Kasumi-1 (cell line): ENCODE data around the gene COTL1.
"Not testable (repeated sequence)": the region's sequence is repeated elsewhere in the genome, so short reads cannot be mapped to it uniquely, and the experiment has no call there.

Experiments used
- DNase-seq, 2 experiments: peaks; one replicate each; lab custom pipeline; 2025; lab: John Stamatoyannopoulos, UW

The COTL1 gene

DNA sequence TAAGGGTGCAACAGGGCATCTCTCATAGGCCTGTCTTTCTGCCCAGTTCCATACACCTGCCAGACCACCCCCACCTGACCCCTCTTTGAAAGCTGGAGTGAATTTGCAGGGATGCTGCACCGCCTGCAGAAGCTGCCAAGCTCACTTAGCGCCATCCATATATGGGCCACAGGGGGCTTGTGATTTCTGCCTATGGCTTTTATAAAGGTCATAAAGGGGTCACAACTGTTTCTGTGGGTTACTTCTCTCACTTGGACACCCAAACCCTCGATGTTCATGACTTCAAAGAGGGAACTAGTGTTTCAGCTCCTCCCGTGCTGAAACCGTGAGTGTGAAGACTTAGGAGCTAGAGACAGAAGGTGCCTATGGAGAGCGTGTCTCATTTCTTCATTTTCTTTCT is 89.6 kb downstream of the COTL1 start:
- no peak for DNase-seq

DNA sequence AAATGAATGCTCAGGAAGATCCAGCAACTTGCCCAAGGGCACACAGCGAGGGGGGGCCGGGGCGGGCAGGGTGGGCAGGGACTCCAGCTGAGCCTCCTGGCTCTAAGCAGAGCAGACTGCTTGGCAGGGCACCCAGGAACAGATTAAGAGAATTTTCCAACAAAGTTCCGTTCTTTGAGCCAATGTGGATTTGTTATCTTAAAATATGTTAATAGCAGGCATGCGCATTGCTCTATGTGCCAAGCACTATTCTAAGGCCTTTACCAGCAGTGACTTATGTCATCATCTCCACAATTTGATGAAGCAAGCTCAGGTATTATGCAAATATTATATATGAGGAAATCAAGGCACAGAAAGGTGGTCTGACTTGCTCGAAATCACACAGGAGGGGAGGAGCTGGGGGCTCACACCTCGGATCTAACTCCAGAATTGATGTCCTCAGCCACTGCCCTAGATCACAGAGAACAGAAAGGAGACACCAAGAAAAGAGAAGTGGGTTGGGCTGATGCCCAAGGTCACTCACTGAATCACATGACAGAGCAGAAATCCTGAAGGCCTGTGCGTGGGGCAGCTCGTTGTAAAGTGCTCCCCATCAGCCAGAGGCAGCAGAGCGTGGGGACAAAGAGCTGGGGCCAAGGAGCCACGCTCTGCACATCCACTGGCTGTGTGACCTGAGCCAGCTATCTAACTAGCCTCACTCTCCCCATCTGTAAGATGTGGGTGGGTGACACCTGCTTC is 90.2 kb downstream of the COTL1 start:
- DNase-seq = no peak

DNA sequence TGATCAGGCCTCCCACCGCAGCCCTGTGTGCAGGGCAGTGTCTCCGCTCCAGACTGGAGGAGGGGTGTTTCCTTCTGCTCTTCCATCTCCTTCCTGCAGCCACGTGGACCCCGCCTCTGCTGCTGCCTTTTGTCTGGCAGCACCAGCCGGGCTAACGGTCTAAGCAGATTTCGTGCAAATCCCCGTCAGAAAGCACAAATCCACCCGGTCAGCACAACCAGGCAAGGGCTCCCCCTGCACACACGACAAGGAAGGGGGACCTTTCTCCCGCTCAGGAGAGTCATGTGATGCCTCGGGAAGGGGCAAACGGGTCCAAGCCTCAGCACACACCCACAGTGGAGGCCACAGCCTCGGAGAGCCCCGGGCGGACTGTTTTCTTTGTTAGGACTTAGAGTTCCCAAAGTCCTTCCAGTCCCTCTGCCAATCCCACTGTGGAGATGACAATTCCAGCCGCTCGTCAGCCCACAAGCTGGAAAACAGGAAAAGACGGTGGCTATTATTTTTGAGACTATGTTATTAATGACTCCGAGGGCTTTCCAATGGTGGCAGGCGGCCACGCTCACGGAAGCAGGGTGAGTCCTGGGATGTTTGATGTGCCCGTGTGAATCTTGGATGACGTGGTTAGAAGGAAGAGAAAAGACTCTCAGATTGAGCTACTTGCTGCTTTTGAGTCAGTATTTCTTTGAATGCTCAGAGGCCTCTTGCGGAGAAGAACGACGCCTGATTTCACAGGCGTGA is 90.9 kb downstream of the COTL1 start:
- DNase-seq = no peak

DNA sequence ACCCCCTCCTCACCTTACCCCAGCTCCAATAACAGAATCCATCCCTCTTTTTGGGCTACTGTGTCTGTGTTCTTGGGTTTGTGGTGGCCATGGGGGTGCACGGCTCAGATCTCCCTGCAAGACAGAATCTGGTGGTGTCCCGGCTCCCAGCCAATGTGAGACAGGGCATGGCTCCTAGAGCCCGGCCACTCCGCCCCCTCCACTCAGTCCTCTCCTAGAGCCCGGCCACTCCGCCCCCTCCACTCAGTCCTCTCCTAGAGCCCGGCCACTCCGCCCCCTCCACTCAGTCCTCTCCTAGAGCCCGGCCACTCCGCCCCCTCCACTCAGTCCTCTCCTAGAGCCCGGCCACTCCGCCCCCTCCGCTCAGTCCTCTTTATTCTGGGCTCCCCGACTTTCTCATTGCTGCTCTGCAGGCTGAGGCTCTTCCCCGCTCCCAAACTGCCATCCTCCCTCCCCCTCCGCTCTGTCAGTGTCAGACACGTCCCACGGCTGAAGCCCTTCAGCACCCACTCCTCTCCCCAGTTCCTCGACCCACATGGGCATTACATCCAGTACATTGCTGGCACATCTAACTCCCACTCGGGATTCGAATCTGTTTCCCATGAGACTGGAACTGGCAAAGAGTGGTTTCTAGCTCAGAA is 92.8 kb downstream of the COTL1 start:
- not testable (repeated sequence) for DNase-seq

DNA sequence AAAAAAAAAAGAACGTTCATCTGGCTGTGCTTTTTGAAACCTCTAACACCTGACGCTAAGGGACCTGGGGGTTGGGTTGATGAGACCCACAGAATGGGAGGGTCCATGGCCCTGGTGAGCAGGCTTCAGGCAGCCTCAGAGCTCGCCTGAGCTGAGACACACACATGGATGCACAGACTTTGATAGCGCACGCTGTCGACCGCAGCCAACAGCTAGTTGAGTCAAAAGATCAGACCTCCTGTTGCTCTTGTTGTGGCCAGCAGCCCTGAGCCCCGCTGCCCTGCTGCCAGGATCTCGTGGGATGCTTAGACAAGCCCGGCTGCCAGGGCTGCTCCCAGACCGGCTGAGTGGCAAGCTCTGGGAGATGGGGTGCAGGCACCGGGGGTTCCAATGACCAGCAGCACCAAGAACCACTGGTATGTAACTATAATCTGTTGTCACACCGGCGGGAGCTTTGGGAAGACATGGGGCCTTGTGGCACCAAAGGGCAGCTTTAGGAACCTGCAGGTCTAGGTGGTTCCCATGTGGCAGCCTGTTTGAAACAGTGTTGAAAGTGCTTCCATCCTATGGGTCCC is 93.4 kb downstream of the COTL1 start:
- no peak for DNase-seq

DNA sequence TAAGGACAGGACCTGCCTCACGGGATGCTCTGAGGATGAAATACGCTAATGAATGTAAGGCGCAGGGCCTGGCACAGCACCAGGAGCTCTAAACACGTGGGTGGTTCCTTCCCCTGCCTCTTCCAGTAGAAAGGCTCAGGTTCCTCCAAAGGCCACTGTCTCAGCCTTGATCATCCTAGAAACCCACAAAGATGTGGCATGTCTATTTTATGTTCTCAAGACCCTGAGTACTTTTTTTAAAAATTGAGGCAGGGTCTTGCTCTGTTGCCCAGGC is 96.4 kb downstream of the COTL1 start:
- no peak for DNase-seq

DNA sequence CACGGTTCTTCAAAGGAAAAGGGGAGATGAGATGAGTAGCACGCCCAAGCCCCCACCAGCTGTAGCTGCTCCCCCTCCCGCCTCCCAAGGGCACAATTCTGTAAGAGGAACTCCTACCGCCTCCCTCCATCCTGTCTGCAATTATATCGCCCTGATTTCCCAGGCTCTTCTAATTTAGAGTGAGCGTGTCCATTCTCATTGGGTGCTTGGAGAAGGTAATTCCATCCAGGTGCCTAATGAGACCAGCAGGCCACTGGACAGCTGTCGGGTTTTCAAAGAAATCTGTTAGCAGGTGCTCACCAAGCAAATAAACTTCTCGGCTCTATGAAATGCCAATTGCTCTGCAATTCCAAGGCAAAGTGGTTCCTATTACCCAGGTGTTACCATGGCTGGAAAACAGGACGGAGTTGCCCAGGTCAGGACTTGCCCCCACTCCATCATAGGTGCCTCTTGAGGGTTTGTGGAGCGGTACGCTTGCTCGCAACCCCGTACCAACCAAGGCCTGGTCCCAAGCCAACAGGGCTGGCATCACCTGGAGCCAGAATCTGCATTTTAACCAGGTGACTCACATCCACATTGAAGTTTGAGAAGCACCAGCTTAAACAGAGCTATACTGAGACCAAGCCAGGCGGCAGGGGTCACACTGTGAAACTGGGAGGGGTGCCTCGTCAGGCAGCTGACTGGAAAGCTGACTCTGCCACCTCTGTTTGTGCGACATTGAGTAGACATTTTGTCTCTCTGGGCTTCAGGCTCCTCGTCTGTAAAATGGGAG is 97.0 kb downstream of the COTL1 start:
- DNase-seq = no peak

DNA sequence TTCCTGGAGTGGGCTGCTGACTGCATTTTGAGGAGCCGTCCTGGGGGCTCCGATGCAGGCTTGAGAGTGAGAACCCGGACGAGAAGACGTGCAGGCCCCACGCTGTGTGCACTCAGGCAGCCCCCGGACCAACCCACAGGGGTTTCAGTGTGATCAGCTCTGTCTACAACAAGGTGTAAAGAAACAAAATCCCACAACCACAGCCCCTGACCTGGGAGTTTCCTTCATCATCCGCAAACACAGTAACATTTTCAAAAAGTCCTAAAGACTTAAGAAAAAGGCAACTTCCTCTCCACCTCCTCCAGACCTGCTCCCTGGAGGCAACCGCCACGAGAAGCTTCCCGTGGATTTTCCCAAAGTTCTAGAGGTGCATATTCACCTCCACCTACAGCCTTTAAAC is 98.0 kb downstream of the COTL1 start:
- no peak for DNase-seq

DNA sequence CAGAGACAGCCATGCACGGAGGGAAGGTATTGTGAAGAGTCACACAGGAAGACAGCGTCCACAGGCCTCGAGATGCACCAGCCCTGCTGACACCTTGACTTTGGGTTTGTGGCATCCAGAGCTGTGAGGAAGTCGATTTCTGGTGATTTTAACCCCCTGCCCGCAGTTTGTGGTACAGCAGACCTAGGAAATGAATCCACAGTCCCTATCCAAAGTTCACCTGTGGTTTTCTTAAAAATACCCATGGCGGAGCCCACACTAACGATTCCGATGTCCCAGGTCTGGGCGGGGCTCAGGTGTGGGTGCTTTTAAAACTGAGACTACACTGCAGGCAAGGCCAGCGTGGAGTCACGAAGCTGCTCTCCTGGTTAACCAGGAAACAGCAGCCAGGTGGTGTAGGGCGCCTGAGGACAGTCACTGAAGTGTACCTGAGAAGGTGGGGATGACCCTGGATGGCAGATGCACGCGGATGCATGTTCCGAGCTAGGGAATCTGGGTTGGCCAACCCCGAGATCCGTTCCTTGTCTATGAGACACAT is 99.0 kb downstream of the COTL1 start:
- no peak for DNase-seq

DNA sequence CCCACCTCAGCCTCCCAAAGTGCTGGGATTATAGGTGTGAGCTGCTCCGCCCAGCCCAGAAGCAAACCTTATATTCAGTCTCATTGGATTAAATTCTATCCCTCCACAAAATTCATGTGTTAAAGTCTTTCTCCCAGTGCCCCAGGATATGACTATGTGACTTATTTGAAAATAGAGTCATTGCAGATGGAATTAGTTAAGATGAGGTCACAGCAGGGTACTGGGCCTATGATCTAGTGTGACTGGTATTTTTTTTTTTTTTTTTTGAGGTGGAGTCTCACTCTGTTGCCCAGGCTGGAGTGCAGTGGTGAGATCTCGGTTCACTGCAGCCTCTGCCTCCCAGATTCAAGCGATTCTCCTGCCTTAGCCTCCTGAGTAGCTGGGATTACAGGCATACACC is 99.7 kb downstream of the COTL1 start:
- not testable (repeated sequence) for DNase-seq

DNA sequence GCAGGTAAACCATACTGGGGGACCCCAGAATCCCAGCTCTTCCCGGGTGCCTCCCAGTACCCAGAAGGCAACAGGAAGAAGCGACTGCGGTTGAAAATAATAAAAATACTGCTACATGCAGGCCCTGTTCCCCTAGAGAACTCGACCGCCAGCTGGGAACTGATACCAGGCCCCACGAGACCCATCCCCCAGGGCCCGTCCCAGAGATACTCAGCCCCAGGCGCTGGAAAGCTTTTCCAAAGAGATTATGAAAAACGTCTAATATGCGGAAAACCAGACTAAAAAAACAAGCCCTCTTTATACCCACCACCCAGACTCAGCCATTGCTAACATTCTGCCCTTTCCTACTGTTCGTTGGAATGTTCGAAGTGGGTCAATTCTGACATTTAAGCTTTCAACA is 100.5 kb downstream of the COTL1 start:
- no peak for DNase-seq
